Neural progenitor cell (in vitro differentiated cells): ENCODE results near the gene MBLAC1. TPM values are rescaled to one million over a fixed set of nuclear protein-coding genes. Genes with fewer than 3 reads are reported as not detected.

Source experiments
- DNase-seq: peaks from one replicate; pipeline ENCODE4 v3.0.0-alpha.2; 2016; ENCODE audit warnings: low spot score
- H2AFZ ChIP-seq: fragments of 200-600 bp; sonication (generic); replicated peaks from 2 replicates; pipeline ENCODE4 v1.6.1; 2016; ENCODE audit warnings: antibody characterized with exemption
- H3F3A ChIP-seq: fragments of 200-600 bp; sonication (generic); 2 replicates; pipeline ENCODE4 v1.6.1; 2016; ENCODE audit warnings: antibody characterized with exemption, low read depth
- H3K27ac ChIP-seq: fragments of 200-600 bp; sonication (generic); 2 replicates; pipeline ENCODE4 v1.5.1; 2016; ENCODE audit warnings: mild to moderate bottlenecking
- H3K27me3 ChIP-seq: fragments of 200-600 bp; sonication (generic); 2 replicates; pipeline ENCODE4 v1.6.1; 2016; ENCODE audit warnings: mild to moderate bottlenecking, moderate library complexity
- H3K36me3 ChIP-seq: fragments of 200-600 bp; sonication (generic); 2 replicates; pipeline ENCODE4 v1.5.1; 2016
- H3K4me1 ChIP-seq: fragments of 200-600 bp; sonication (generic); 2 replicates; pipeline ENCODE4 v1.6.1; 2016; ENCODE audit warnings: mixed run types
- H3K4me2 ChIP-seq: fragments of 200-600 bp; sonication (generic); 2 replicates; pipeline ENCODE4 v1.6.1; 2016
- H3K4me3 ChIP-seq: fragments of 200-600 bp; sonication (generic); 2 replicates; pipeline ENCODE4 v1.5.1; 2016
- H3K79me2 ChIP-seq: fragments of 200-600 bp; sonication (generic); 2 replicates; pipeline ENCODE4 v1.6.1; 2016; ENCODE audit warnings: low read depth
- H3K9ac ChIP-seq: fragments of 200-600 bp; sonication (generic); 2 replicates; pipeline ENCODE4 v1.6.1; 2016
- H3K9me3 ChIP-seq: fragments of 200-600 bp; sonication (generic); 2 replicates; pipeline ENCODE4 v1.5.1; 2016; ENCODE audit warnings: low read depth
- H4K20me1 ChIP-seq: fragments of 200-600 bp; sonication (generic); 2 replicates; pipeline ENCODE4 v1.6.1; 2016; ENCODE audit warnings: low read depth
- H3K27ac Mint-ChIP-seq: 3 replicates; pipeline ENCODE4 v1.8.0; 2021; ENCODE audit warnings: mixed read lengths
- H3K27me3 Mint-ChIP-seq: 2 replicates; pipeline ENCODE4 v1.8.0; 2022; ENCODE audit warnings: low read depth, mild to moderate bottlenecking, inconsistent platforms, moderate library complexity, mixed read lengths; ENCODE audit not compliant: insufficient read depth
- H3K36me3 Mint-ChIP-seq: 3 replicates; pipeline ENCODE4 v1.8.0; 2021; ENCODE audit warnings: mixed read lengths
- H3K4me1 Mint-ChIP-seq: 3 replicates; pipeline ENCODE4 v1.8.0; 2021; ENCODE audit warnings: mixed read lengths
- H3K4me3 Mint-ChIP-seq: 3 replicates; pipeline ENCODE4 v1.8.0; 2021; ENCODE audit warnings: mild to moderate bottlenecking, moderate library complexity, mixed read lengths
- H3K9me3 Mint-ChIP-seq: 3 replicates; pipeline ENCODE4 v1.8.0; 2020; ENCODE audit warnings: mixed read lengths
- CTCF ChIP-seq: fragments of 200-600 bp; sonication (generic); IDR thresholded peaks from 2 replicates; pipeline ENCODE4 v1.5.1; 2017; ENCODE audit warnings: antibody characterized with exemption, mild to moderate bottlenecking
- EZH2 ChIP-seq: fragments of 200-600 bp; sonication (generic); IDR thresholded peaks from 2 replicates; pipeline ENCODE4 v1.6.1; 2017; ENCODE audit warnings: antibody characterized with exemption, mild to moderate bottlenecking, moderate library complexity
- EZH2phosphoT487 ChIP-seq: fragments of 200-600 bp; sonication (generic); IDR thresholded peaks from 2 replicates; pipeline ENCODE4 v1.6.1; 2017; ENCODE audit warnings: antibody characterized with exemption
- total RNA-seq: library from RNA; depleted of rRNA; stranded (reverse); fragments of >200 nt; gene quantifications from 2 replicates; pipeline ENCODE4 v1.2.3, GENCODE V29; 2015; ENCODE audit warnings: low replicate concordance

The MBLAC1 gene
- total RNA-seq, 1 donor from 2014 or later, result 1.6 TPM

GRCh38 chr7:100085515-100085914, 41.3 kb upstream of the MBLAC1 start:
- no peak for DNase-seq
- Histone ChIP-seq H3K79me2 (peaks cover 25% of the 10 kb centered on the region), H3K36me3 (no peaks in the 10 kb centered on the region), H3K27ac (no peak overlapping the region), H2AFZ (no peak overlapping the region), H3K4me3 (no peak overlapping the region), H3K9me3 (no peaks in the 10 kb centered on the region), H3F3A (peaks cover 44% of the 10 kb centered on the region), H3K9ac (no peak overlapping the region), H3K4me1 (peaks cover 3% of the 10 kb centered on the region), H3K27me3 (no peaks in the 10 kb centered on the region), H3K4me2 (no peak overlapping the region), H4K20me1 (peaks cover under 1% of the 10 kb centered on the region)
- TF ChIP-seq EZH2phosphoT487 (no peak), EZH2 (no peak)
- Mint-ChIP-seq H3K4me1 (peaks cover 26% of the 10 kb centered on the region), H3K36me3 (peaks cover 10% of the 10 kb centered on the region), H3K9me3 (peaks cover 5% of the 10 kb centered on the region), H3K27ac (peak overlapping the region; percentile 37), H3K4me3 (no peak overlapping the region), H3K27me3 (peaks cover 8% of the 10 kb centered on the region)

GRCh38 chr7:100087055-100087750, 39.6 kb upstream of the MBLAC1 start:
- H3K27me3 Mint-ChIP-seq, result peaks cover 3% of the 10 kb centered on the region
- H3K4me1 Mint-ChIP-seq, result peaks cover 26% of the 10 kb centered on the region
- Histone ChIP-seq H3K27ac (no peak overlapping the region), H3K4me3 (no peak overlapping the region), H3K9me3 (no peaks in the 10 kb centered on the region), H4K20me1 (no peaks in the 10 kb centered on the region), H3K79me2 (peaks cover 14% of the 10 kb centered on the region), H3K36me3 (no peaks in the 10 kb centered on the region), H3K27me3 (no peaks in the 10 kb centered on the region), H3K4me1 (peaks cover 3% of the 10 kb centered on the region), H3K4me2 (no peak overlapping the region), H3K9ac (no peak overlapping the region), H3F3A (peaks cover 57% of the 10 kb centered on the region), H2AFZ (no peak overlapping the region)
- no peak for TF ChIP-seq EZH2
- TF ChIP-seq EZH2phosphoT487, result no peak
- TF ChIP-seq CTCF, result no peak
- DNase-seq, result no peak
- H3K4me3 Mint-ChIP-seq, result peak overlapping the region; percentile 51
- peak overlapping the region; percentile 57 for H3K27ac Mint-ChIP-seq
- peaks cover 13% of the 10 kb centered on the region for H3K36me3 Mint-ChIP-seq
- no peaks in the 10 kb centered on the region for H3K9me3 Mint-ChIP-seq

DNA sequence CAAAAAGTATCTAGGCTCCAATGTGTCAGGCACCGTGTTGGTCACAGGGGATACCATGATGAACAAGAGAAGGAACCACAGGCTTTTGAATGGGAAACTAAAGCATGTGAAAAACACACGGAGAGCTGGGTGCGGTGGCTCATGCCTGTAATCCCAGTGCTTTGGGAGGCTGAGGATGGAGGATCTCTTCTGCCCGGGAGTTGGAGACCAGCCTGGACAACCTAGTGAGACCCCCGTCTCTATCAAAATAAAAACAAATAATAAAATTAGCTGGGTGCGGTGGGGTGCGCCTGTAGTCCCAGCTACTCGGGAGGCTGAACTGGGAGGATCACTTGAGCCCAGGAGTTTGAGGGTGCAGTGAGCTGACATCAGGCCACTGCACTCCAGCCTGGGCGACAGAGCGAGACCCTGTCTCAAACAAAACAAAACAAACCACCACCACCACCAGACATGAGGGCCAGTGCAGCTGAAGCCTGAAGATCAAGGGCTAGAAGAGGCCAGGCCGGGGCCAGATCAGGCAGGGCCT, 38.6 kb upstream of the MBLAC1 start:
- peak overlapping the region; percentile 81 for H3K4me2 ChIP-seq
- peak overlapping the region; percentile 88 for H2AFZ ChIP-seq
- H3K27ac ChIP-seq, result no peak overlapping the region
- peaks cover 3% of the 10 kb centered on the region for H3K4me1 ChIP-seq
- TF ChIP-seq EZH2phosphoT487 (no peak), CTCF (no peak), EZH2 (no peak)
- H3K79me2 ChIP-seq, result peaks cover 14% of the 10 kb centered on the region
- Mint-ChIP-seq H3K27me3 (peaks cover 7% of the 10 kb centered on the region), H3K4me3 (peak overlapping the region; percentile 96), H3K27ac (peak overlapping the region; percentile 87), H3K4me1 (peaks cover 23% of the 10 kb centered on the region), H3K36me3 (peaks cover 21% of the 10 kb centered on the region), H3K9me3 (no peaks in the 10 kb centered on the region)
- H3F3A ChIP-seq, result peaks cover 59% of the 10 kb centered on the region
- peak overlapping the region; percentile 71 for H3K4me3 ChIP-seq
- peaks cover 6% of the 10 kb centered on the region for H4K20me1 ChIP-seq
- H3K36me3 ChIP-seq, result no peaks in the 10 kb centered on the region
- H3K9ac ChIP-seq, result no peak overlapping the region
- H3K9me3 ChIP-seq, result no peaks in the 10 kb centered on the region
- no peaks in the 10 kb centered on the region for H3K27me3 ChIP-seq
- DNase-seq, result no peak
